Kidney epithelial cell (primary cell): Measurements from ENCODE around the gene TMUB1. TPM values are rescaled to one million over a fixed set of nuclear protein-coding genes. Genes with fewer than 3 reads are reported as not detected.

Experiments
- DNase-seq: peaks from one replicate; pipeline ENCODE4 v3.0.0-alpha.2; 2010; ENCODE audit warnings: low read depth
- H3K27me3 ChIP-seq: 2 replicates; pipeline ENCODE4 v1.6.0; 2011; ENCODE audit warnings: low read length; ENCODE audit not compliant: control insufficient read depth, insufficient read depth
- H3K36me3 ChIP-seq: 2 replicates; pipeline ENCODE4 v1.5.1; 2011; ENCODE audit warnings: low read length; ENCODE audit not compliant: control insufficient read depth, insufficient read depth
- H3K4me3 ChIP-seq: 2 replicates; pipeline ENCODE4 v1.5.1; 2011; ENCODE audit warnings: low read depth, mild to moderate bottlenecking, control low read depth, low read length
- total RNA-seq: library from RNA; depleted of rRNA; stranded (reverse); fragments of >200 nt; gene quantifications from 2 replicates; pipeline ENCODE4 v1.2.3, GENCODE V29; 2015
- TF ChIP-seq, protein P1 (sequence below): IDR thresholded peaks from 2 replicates; pipeline ENCODE4 v1.5.1; 2011; ENCODE audit warnings: mild to moderate bottlenecking, moderate library complexity, low read length, control low read depth, inconsistent platforms; ENCODE audit not compliant: insufficient read depth, poor library complexity, severe bottlenecking

Gene TMUB1
- total RNA-seq, 1 donor from 2014 or later: 46.3 TPM

- TF ChIP-seq, protein P1, sequence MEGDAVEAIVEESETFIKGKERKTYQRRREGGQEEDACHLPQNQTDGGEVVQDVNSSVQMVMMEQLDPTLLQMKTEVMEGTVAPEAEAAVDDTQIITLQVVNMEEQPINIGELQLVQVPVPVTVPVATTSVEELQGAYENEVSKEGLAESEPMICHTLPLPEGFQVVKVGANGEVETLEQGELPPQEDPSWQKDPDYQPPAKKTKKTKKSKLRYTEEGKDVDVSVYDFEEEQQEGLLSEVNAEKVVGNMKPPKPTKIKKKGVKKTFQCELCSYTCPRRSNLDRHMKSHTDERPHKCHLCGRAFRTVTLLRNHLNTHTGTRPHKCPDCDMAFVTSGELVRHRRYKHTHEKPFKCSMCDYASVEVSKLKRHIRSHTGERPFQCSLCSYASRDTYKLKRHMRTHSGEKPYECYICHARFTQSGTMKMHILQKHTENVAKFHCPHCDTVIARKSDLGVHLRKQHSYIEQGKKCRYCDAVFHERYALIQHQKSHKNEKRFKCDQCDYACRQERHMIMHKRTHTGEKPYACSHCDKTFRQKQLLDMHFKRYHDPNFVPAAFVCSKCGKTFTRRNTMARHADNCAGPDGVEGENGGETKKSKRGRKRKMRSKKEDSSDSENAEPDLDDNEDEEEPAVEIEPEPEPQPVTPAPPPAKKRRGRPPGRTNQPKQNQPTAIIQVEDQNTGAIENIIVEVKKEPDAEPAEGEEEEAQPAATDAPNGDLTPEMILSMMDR: no peak
- DNase-seq: no peak
Measured at GRCh38 chr7:151095123-151095797, 12.0 kb upstream of the TMUB1 start.

GRCh38 chr7:151094675-151095074 lies 11.4 kb upstream of the TMUB1 start:
- no peak for DNase-seq
- Histone ChIP-seq H3K4me3 (no peak overlapping the region), H3K27me3 (no peaks in the 10 kb centered on the region), H3K36me3 (no peaks in the 10 kb centered on the region)
- TF ChIP-seq, protein P1: no peak

More at GRCh38 chr7:151095123-151095797, 12.0 kb upstream of the TMUB1 start:
- Histone ChIP-seq H3K36me3 (no peaks in the 10 kb centered on the region), H3K4me3 (no peak overlapping the region), H3K27me3 (no peaks in the 10 kb centered on the region)

- DNase-seq: no peak
- H3K36me3 ChIP-seq: no peaks in the 10 kb centered on the region
- TF ChIP-seq, protein P1: no peak
- H3K27me3 ChIP-seq: no peaks in the 10 kb centered on the region
- no peak overlapping the region for H3K4me3 ChIP-seq
Measured at GRCh38 chr7:151093748-151094147, 10.5 kb upstream of the TMUB1 start.

DNA sequence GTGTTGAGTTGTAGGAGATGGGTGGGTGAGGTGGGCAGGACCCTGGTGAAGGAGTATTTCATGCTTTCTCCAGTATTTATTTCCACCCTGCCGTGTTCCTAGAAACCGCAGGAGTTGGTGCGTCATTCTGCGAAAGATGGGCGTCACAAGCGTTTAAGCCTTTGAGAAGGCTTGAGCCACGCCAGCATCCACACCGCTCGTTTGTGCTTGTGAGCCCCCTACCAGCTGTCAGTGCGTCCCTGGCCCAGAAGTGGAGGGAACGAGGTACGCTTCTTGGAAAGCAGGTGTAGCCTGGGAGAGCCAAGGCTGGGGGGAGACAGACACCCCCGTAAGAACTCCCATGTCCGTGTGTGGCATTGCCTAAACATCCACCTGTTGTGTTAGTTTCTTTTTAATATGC lies 8.7 kb upstream of the TMUB1 start:
- no peak for DNase-seq
- TF ChIP-seq, protein P1: no peak
- Histone ChIP-seq H3K4me3 (no peak overlapping the region), H3K36me3 (peaks cover 1% of the 10 kb centered on the region), H3K27me3 (no peaks in the 10 kb centered on the region)

- Histone ChIP-seq H3K36me3 (peaks cover 1% of the 10 kb centered on the region), H3K4me3 (no peak overlapping the region), H3K27me3 (no peaks in the 10 kb centered on the region)
- no peak for DNase-seq
- TF ChIP-seq, protein P1: peak; percentile 64
Measured at GRCh38 chr7:151091431-151091830, 8.1 kb upstream of the TMUB1 start.

DNA sequence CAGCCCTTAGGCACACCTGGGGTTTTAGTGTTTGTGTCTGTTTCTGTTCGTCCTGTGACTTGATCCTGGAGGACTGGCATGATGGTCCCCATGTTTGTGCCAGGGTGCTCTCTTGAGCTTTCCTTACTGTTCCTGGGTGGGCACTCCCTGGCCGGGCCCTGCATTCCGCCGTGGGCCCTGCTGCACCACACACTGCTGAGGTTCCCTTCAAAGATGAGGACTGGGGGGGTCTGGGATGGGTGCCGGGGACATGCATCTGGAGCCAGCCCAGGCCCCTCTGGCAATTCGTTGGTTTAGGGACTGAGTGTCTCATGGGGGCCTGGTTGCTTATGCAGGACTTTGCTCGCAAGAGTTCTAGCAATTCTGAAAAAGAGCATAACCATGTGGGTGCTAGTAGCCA lies 7.7 kb upstream of the TMUB1 start:
- no peak for DNase-seq
- Histone ChIP-seq H3K36me3 (peaks cover 1% of the 10 kb centered on the region), H3K4me3 (no peak overlapping the region), H3K27me3 (no peaks in the 10 kb centered on the region)
- TF ChIP-seq, protein P1: no peak
